Esophagus squamous epithelium (tissue), 5 donors: ENCODE data around the gene BMPR1B. TPM values are rescaled to one million over a fixed set of nuclear protein-coding genes. Genes with fewer than 3 reads are reported as not detected.

Experiments used
- DNase-seq: peaks from one replicate; lab custom pipeline; 2025; lab: John Stamatoyannopoulos, UW
- H3K27ac ChIP-seq, 4 donors: fragments of 200-600 bp; sonication (generic); one replicate each; pipeline ENCODE4 v1.5.1; 2016 to 2019; ENCODE audit warnings: mild to moderate bottlenecking in 1 of 4
- H3K27me3 ChIP-seq, 4 donors: fragments of 200-600 bp; sonication (generic); 1 replicate in 3 of 4; 2 replicates in 1 of 4; pipeline versions ENCODE4 v1.5.1 to v1.6.0; 2017 to 2021; ENCODE audit warnings: antibody characterized with exemption in 1 of 4
- H3K36me3 ChIP-seq, 3 donors: fragments of 200-600 bp; sonication (generic); one replicate each; pipeline ENCODE4 v1.5.1; 2016 to 2019
- H3K4me1 ChIP-seq, 3 donors: fragments of 200-600 bp; sonication (generic); one replicate each; pipeline ENCODE4 v1.5.1; 2017 to 2019
- H3K4me3 ChIP-seq, 4 donors: fragments of 200-600 bp; sonication (generic); 1 replicate in 3 of 4; 2 replicates in 1 of 4; pipeline ENCODE4 v1.5.1; 2016 to 2019; ENCODE audit warnings: mild to moderate bottlenecking in 2 of 4, moderate library complexity in 1 of 4
- H3K9me3 ChIP-seq, 3 donors: fragments of 200-600 bp; sonication (generic); one replicate each; pipeline ENCODE4 v1.5.1; 2016 to 2019
- POLR2A ChIP-seq, 4 donors: fragments of 450-650 bp; IDR thresholded peaks; one replicate each; pipeline ENCODE4 v1.6.1; 2017; ENCODE audit warnings: antibody characterized with exemption in 4 of 4, mild to moderate bottlenecking in 4 of 4, moderate library complexity in 3 of 4
- WGBS, 2 donors: methylation state at CpG; one replicate each; pipeline ENCODE4 v1.1.5; 2018; 5-methylcytosine and 5-hydroxymethylcytosine counted together
- intact Hi-C: fragments of 100-400 bp; cut with DNase I; formaldehyde crosslinking; loops from one replicate; pipeline ENCODE4 v1.15.0; 2022
- total RNA-seq, 4 donors: library from RNA; depleted of rRNA; stranded (reverse); fragments of >200 nt; gene quantifications; one replicate each; pipeline ENCODE4 v1.1.0, GENCODE V29; 2016
- TF ChIP-seq, protein P1 (sequence below), 6 experiments: fragments of 450-650 bp in 4 of 6; fragments of 200-600 bp in 2 of 6; sonication (generic) in 2 of 6; IDR thresholded peaks; one replicate each; pipeline ENCODE4 v1.5.1; 2016 to 2019; ENCODE audit warnings: antibody characterized with exemption in 6 of 6, mild to moderate bottlenecking in 4 of 6, moderate library complexity in 4 of 6
- donor health status: DM: yes; HTN: yes; CAD: no.

BMPR1B gene
- total RNA-seq, 4 donors from 2014 or later: 0.09 to 0.66 (median 0.38) TPM; not detected in 1

DNA sequence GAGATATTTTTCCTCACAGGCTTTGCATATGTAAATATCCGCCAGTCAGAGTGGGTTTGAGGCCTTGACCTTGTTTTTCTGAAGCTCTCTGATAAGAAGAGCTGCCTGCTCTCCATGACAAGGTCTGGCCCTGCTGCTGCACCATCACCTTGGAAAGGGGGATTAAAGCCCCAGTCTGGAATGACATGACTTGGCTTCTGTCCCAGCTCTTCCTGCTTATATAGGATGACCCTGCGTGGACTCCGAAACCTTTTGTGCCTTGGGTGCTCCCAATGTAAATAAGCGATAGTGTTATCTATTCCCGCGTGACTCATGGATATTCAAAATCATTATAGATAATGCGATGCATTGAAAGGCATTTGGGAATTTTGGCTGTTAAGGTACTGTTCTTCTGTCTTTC, 139.3 kb downstream of the BMPR1B start:
- TF ChIP-seq POLR2A (IDR thresholded peaks at IDR 0.05): no peak
- TF ChIP-seq, protein P1, sequence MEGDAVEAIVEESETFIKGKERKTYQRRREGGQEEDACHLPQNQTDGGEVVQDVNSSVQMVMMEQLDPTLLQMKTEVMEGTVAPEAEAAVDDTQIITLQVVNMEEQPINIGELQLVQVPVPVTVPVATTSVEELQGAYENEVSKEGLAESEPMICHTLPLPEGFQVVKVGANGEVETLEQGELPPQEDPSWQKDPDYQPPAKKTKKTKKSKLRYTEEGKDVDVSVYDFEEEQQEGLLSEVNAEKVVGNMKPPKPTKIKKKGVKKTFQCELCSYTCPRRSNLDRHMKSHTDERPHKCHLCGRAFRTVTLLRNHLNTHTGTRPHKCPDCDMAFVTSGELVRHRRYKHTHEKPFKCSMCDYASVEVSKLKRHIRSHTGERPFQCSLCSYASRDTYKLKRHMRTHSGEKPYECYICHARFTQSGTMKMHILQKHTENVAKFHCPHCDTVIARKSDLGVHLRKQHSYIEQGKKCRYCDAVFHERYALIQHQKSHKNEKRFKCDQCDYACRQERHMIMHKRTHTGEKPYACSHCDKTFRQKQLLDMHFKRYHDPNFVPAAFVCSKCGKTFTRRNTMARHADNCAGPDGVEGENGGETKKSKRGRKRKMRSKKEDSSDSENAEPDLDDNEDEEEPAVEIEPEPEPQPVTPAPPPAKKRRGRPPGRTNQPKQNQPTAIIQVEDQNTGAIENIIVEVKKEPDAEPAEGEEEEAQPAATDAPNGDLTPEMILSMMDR (IDR thresholded peaks at IDR 0.05): no peak
- Histone ChIP-seq H3K4me3 (no peak overlapping the region), H3K4me1 (no peaks in the 10 kb centered on the region), H3K36me3 (no peaks in the 10 kb centered on the region), H3K27ac (no peak overlapping the region), H3K27me3 (no peaks in the 10 kb centered on the region), H3K9me3 (no peaks in the 10 kb centered on the region)
- DNase-seq: no peak
- intact Hi-C loops: no loop called here
- 80 to 85% methylated on average over 7 of the region's 7 CpGs for WGBS, 2 donors

DNA sequence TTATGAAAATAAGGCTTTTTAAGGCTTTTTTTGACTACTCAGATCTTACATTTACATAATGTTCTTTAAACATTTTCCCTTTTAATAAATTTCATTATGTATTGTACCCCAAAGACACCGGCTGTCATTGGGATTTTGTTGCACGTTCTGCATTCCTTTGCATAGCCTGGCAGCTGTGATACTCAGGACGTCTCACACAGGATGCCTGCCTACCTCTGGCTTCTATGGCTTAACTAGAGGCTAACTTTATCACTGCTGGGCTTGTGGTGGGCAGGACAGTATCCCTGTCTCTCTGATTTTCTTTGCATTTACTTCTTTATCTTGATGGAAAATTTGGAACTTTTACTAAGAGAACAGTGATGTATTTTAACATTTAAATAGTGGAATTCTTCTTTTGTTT, 147.8 kb downstream of the BMPR1B start:
- no peak for DNase-seq
- intact Hi-C loops: no loop called here
- WGBS, 2 donors: 47 to 48% methylated on average over 3 of the region's 3 CpGs
- no peak for TF ChIP-seq POLR2A (IDR thresholded peaks at IDR 0.05)
- TF ChIP-seq, protein P1 (IDR thresholded peaks at IDR 0.05): no peak
- H3K9me3 ChIP-seq: no peaks in the 10 kb centered on the region
- no peak overlapping the region for H3K4me3 ChIP-seq
- H3K27ac ChIP-seq: no peak overlapping the region
- no peaks in the 10 kb centered on the region for H3K36me3 ChIP-seq
- no peaks in the 10 kb centered on the region for H3K27me3 ChIP-seq
- H3K4me1 ChIP-seq: no peaks in the 10 kb centered on the region

DNA sequence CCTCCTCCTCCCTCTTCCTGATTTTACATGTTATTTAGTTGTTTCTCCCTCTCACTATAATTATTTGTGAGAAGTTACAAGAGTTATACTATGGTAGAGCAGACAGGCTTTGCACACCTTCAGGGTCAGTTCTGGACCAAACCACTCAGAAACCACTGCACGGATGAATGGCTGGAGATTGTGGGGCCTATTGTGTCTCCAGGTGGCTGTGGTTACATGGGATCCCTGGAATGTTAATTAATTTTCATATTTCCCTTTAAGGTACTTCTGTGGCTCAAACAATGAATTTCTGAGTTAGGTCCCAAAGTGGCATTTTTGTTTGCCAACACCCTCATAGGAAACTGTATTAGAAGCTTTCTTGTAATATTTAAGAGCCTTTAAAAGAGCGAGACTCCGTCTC, 151.9 kb downstream of the BMPR1B start:
- Histone ChIP-seq H3K9me3 (no peaks in the 10 kb centered on the region), H3K27ac (no peak overlapping the region), H3K27me3 (no peaks in the 10 kb centered on the region), H3K36me3 (no peaks in the 10 kb centered on the region), H3K4me1 (no peaks in the 10 kb centered on the region), H3K4me3 (no peak overlapping the region)
- WGBS, 2 donors: 90 to 93% methylated on average over 3 of the region's 3 CpGs
- intact Hi-C loops: no loop called here
- no peak for TF ChIP-seq POLR2A (IDR thresholded peaks at IDR 0.05)
- TF ChIP-seq, protein P1 (IDR thresholded peaks at IDR 0.05): no peak
- no peak for DNase-seq

GRCh38 chr4:94911106-94911505, 153.4 kb downstream of the BMPR1B start:
- intact Hi-C loops: no loop called here
- Histone ChIP-seq H3K27ac (no peak overlapping the region), H3K27me3 (no peaks in the 10 kb centered on the region), H3K4me1 (no peaks in the 10 kb centered on the region), H3K36me3 (no peaks in the 10 kb centered on the region), H3K4me3 (no peak overlapping the region), H3K9me3 (no peaks in the 10 kb centered on the region)
- 86 to 95% methylated on average over 1 of the region's 1 CpG for WGBS, 2 donors
- DNase-seq: no peak
- TF ChIP-seq POLR2A (IDR thresholded peaks at IDR 0.05): no peak
- TF ChIP-seq, protein P1 (IDR thresholded peaks at IDR 0.05): no peak

DNA sequence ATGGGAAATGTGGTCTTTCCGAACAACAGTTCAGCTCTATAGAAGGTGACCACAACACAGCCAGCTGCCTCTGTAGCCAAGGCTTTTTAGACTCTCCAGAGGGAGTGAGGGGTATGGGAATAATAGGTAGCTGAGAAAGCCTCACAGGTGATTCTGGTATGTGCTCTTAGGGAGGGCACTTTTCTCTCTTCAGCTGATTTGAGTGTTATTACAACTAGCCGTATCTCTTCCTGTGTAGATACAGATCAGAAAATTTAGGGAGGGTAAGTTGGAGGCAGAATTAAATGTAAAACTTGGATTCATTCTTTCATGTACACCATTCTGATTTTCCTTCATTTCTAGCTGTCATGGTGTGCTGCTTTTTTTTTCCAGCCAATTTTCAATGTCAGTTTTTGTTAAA, 154.9 kb downstream of the BMPR1B start:
- WGBS, 2 donors: 75 to 84% methylated on average over 1 to 2 of the region's 2 CpGs
- no peak for TF ChIP-seq POLR2A (IDR thresholded peaks at IDR 0.05)
- TF ChIP-seq, protein P1 (IDR thresholded peaks at IDR 0.05): no peak
- intact Hi-C loops: no loop called here
- Histone ChIP-seq H3K9me3 (peaks cover 0 to 10% (median 10%) of the 10 kb centered on the region in 3 donors), H3K4me3 (no peak overlapping the region), H3K27ac (no peak overlapping the region), H3K27me3 (no peaks in the 10 kb centered on the region), H3K4me1 (no peaks in the 10 kb centered on the region), H3K36me3 (no peaks in the 10 kb centered on the region)
- no peak for DNase-seq
